Left lung (tissue), 10 donors: ENCODE measurements around the gene GATB. TPM values are rescaled to one million over a fixed set of nuclear protein-coding genes. Genes with fewer than 3 reads are reported as not detected.

Experiments
- ATAC-seq: fragments of 200-7000 bp; cut with Tn5 transposase; one replicate; pipeline ENCODE4 v1.9.1; 2020; ENCODE audit warnings: moderate library complexity
- DNase-seq, 4 donors: peaks; one replicate each; pipeline ENCODE4 v3.0.0-alpha.2; 2013 to 2020
- H3K27ac ChIP-seq, 2 donors: fragments of 200-600 bp; sonication (generic) in 1 of 2; one replicate each; pipeline versions ENCODE4 v1.5.0 to v1.8.0; 2020 to 2021
- H3K27me3 ChIP-seq, 2 donors: fragments of 200-600 bp; sonication (generic) in 1 of 2; one replicate each; pipeline versions ENCODE4 v1.5.0 to v1.8.0; 2020 to 2021
- H3K36me3 ChIP-seq, 2 donors: fragments of 200-600 bp; sonication (generic) in 1 of 2; one replicate each; pipeline versions ENCODE4 v1.5.0 to v1.8.0; 2020 to 2021
- H3K4me1 ChIP-seq, 2 donors: fragments of 200-600 bp; one replicate each; pipeline ENCODE4 v1.8.0; 2021
- H3K4me3 ChIP-seq, 2 donors: fragments of 200-600 bp; sonication (generic) in 1 of 2; one replicate each; pipeline versions ENCODE4 v1.5.0 to v1.8.0; 2020 to 2021; ENCODE audit warnings: mild to moderate bottlenecking in 1 of 2
- H3K9me3 ChIP-seq, 2 donors: fragments of 200-600 bp; sonication (generic) in 1 of 2; one replicate each; pipeline versions ENCODE4 v1.5.0 to v1.8.0; 2020 to 2021
- CTCF ChIP-seq, 2 donors: fragments of 200-600 bp; sonication (generic) in 1 of 2; IDR thresholded peaks; one replicate each; pipeline versions ENCODE4 v1.5.0 to v1.8.0; 2021; ENCODE audit warnings: antibody characterized with exemption in 2 of 2
- intact Hi-C, 2 donors: fragments of 100-400 bp; cut with DNase I; formaldehyde crosslinking; loops; one replicate each; pipeline versions ENCODE4 v1.11.2 to v1.14.2; 2022
- polyA plus RNA-seq, 6 donors: library from polyadenylated mRNA; unstranded; fragments of 120-200 nt; gene quantifications; one replicate each; pipeline ENCODE4 v1.2.1, GENCODE V29; 2013; ENCODE audit not compliant: insufficient read length in 6 of 6
- total RNA-seq, 2 donors: library from RNA; stranded (reverse); fragmentation: NEBNext Ultra II Directional; extraction: Animal tissue kit (Norgen Biotek cat#: 25700); gene quantifications; one replicate each; pipeline ENCODE4 v1.2.1, GENCODE V29; 2021
- donor health status: DM: no; HTN: yes; CAD: no.
- donor health status: DM: no; HTN: no; CAD: no.

Gene GATB
- total and polyA plus RNA-seq, 8 donors, result 12.9 to 22.2 (median 18.8) TPM

GRCh38 chr4:151803246-151803645, 42.4 kb upstream of the GATB start:
- intact Hi-C loops, result no loop called here
- Histone ChIP-seq H3K4me3 (no peak overlapping the region), H3K4me1 (peaks cover 0 to 4% of the 10 kb centered on the region in 2 donors), H3K36me3 (no peaks in the 10 kb centered on the region), H3K27me3 (no peaks in the 10 kb centered on the region), H3K27ac (no peak overlapping the region), H3K9me3 (no peaks in the 10 kb centered on the region)
- DNase-seq, result no peak
- no peak for ATAC-seq
- no peak for TF ChIP-seq CTCF (IDR thresholded peaks at IDR 0.05)

- H3K36me3 ChIP-seq, result no peaks in the 10 kb centered on the region
- no peaks in the 10 kb centered on the region for H3K4me1 ChIP-seq
- peak; percentile 76 to 84 for TF ChIP-seq CTCF (IDR thresholded peaks at IDR 0.05)
Measured at GRCh38 chr4:151801547-151802516, 41.0 kb upstream of the GATB start.

GRCh38 chr4:151799417-151800012, 38.7 kb upstream of the GATB start:
- H3K4me1 ChIP-seq, result no peaks in the 10 kb centered on the region
- intact Hi-C loops, result no loop called here
- DNase-seq, result no peak
- no peak for ATAC-seq
- TF ChIP-seq CTCF (IDR thresholded peaks at IDR 0.05), result no peak
- peaks cover 0 to 3% of the 10 kb centered on the region in 2 donors for H3K27me3 ChIP-seq
- no peak overlapping the region for H3K27ac ChIP-seq
- no peak overlapping the region for H3K4me3 ChIP-seq
- no peaks in the 10 kb centered on the region for H3K9me3 ChIP-seq
- no peaks in the 10 kb centered on the region for H3K36me3 ChIP-seq

More at GRCh38 chr4:151801547-151802516, 41.0 kb upstream of the GATB start:
- Histone ChIP-seq H3K27me3 (no peaks in the 10 kb centered on the region), H3K4me3 (no peak overlapping the region), H3K27ac (no peak overlapping the region), H3K9me3 (no peaks in the 10 kb centered on the region)
- ATAC-seq (peak; percentile 72), DNase-seq (peak in 1 of 4 donors; percentile 12)
- intact Hi-C loops, result no loop called here

GRCh38 chr4:151798678-151799416, 38.0 kb upstream of the GATB start:
- Histone ChIP-seq H3K36me3 (no peaks in the 10 kb centered on the region), H3K4me3 (no peak overlapping the region), H3K4me1 (no peaks in the 10 kb centered on the region), H3K27me3 (peaks cover 0 to 6% of the 10 kb centered on the region in 2 donors), H3K27ac (no peak overlapping the region), H3K9me3 (no peaks in the 10 kb centered on the region)
- DNase-seq (no peak), ATAC-seq (no peak)
- TF ChIP-seq CTCF (IDR thresholded peaks at IDR 0.05), result no peak
- intact Hi-C loops, result no loop called here
